ENCODE measurements around the gene DNER.
"Not testable (repeated sequence)": the region's sequence is repeated elsewhere in the genome, so short reads cannot be mapped to it uniquely, and the experiment has no call there.

The DNER gene

DNA sequence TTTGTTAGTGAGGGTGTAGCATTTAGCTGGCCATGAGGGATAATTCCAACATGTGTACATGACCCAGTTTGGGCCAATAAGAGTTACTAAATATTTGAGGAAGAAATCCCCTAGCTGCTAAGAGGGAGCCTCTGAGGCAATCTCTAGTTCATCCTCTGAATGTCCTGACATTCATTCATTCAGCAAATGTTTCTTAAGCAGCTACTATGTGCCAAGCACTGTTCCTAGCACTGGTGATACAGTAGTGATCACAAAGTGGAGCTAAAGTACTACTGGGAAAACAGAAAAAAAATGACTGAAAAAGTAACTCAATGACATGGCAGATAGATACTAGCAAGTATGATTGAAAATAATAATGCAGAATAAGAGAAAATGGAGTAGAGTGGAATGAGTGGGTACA, 363.5 kb downstream of the DNER start:
- no peak for DNase-seq (ENCODE audit: low spot score in 2 of 2)
- H3K4me3 Mint-ChIP-seq: no peak overlapping the region
- peaks cover 6% of the 10 kb centered on the region for H3K27me3 Mint-ChIP-seq
- H3K27ac Mint-ChIP-seq (ENCODE audit: low read depth): no peak overlapping the region
- ATAC-seq (replicated peaks; ENCODE audit: extremely low read depth, poor library complexity, severe bottlenecking): no peak
- H3K36me3 Mint-ChIP-seq (ENCODE audit: insufficient read depth): no peaks in the 10 kb centered on the region
- no peaks in the 10 kb centered on the region for H3K4me1 Mint-ChIP-seq
- no peaks in the 10 kb centered on the region for H3K9me3 Mint-ChIP-seq

DNA sequence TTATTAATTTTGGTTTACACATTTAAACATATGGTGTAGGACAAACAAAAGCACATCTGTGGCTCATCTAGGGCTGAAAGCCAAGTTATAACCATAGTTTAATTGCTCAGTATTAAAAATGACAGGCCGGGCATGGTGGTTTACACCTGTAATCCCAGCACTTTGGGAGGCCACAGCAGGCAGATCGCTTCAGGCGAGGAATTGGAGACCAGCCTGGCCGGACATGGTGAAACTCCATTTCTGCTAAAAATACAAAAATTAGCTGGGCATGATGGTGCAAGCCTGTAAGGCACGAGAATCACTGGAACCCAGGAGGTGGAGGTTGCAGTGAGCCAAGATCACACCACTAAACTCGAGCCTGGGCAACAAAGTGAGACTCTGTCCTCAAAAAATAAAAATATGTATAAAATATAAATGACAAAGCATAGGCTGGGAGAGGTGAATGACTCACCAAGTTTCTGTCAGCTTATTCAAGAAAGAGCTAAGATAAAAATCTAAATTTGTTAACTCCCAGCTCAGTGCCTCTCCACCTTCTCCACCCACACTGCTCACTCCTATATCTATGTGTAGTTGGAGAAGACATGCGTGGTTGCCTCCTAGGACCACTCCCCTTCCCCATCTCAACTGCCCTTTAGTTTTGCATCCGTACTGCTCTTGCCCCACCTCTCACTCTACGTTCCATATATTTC, 364.1 kb downstream of the DNER start:
- ATAC-seq (replicated peaks; ENCODE audit: extremely low read depth, poor library complexity, severe bottlenecking): no peak

GRCh38 chr2:229348128-229348527, 366.2 kb downstream of the DNER start:
- peaks cover 5% of the 10 kb centered on the region for H3K9me3 Mint-ChIP-seq
- no peak overlapping the region for H3K27ac Mint-ChIP-seq (ENCODE audit: low read depth)
- no peak for ATAC-seq (replicated peaks; ENCODE audit: extremely low read depth, poor library complexity, severe bottlenecking)
- H3K4me3 Mint-ChIP-seq: no peak overlapping the region
- DNase-seq (ENCODE audit: low spot score in 2 of 2): no peak
- peaks cover 6% of the 10 kb centered on the region for H3K27me3 Mint-ChIP-seq
- H3K36me3 Mint-ChIP-seq (ENCODE audit: insufficient read depth): no peaks in the 10 kb centered on the region
- no peaks in the 10 kb centered on the region for H3K4me1 Mint-ChIP-seq

More for the DNA sequence above, 364.1 kb downstream of the DNER start:
- no peaks in the 10 kb centered on the region for H3K36me3 Mint-ChIP-seq (ENCODE audit: insufficient read depth)
- peaks cover 2% of the 10 kb centered on the region for H3K9me3 Mint-ChIP-seq
- no peak overlapping the region for H3K4me3 Mint-ChIP-seq
- DNase-seq (ENCODE audit: low spot score in 2 of 2): no peak
- no peak overlapping the region for H3K27ac Mint-ChIP-seq (ENCODE audit: low read depth)
- no peaks in the 10 kb centered on the region for H3K4me1 Mint-ChIP-seq
- peaks cover 6% of the 10 kb centered on the region for H3K27me3 Mint-ChIP-seq

- ATAC-seq (replicated peaks; ENCODE audit: extremely low read depth, poor library complexity, severe bottlenecking) (no peak), DNase-seq (ENCODE audit: low spot score in 2 of 2) (no peak)
- peaks cover 5% of the 10 kb centered on the region for H3K9me3 Mint-ChIP-seq
- H3K27me3 Mint-ChIP-seq: peaks cover 6% of the 10 kb centered on the region
- H3K4me1 Mint-ChIP-seq: no peaks in the 10 kb centered on the region
- no peak overlapping the region for H3K4me3 Mint-ChIP-seq
- H3K27ac Mint-ChIP-seq (ENCODE audit: low read depth): no peak overlapping the region
- H3K36me3 Mint-ChIP-seq (ENCODE audit: insufficient read depth): no peaks in the 10 kb centered on the region
Measured at GRCh38 chr2:229346816-229347540, 367.4 kb downstream of the DNER start.

GRCh38 chr2:229344955-229345354, 369.4 kb downstream of the DNER start:
- ATAC-seq (replicated peaks; ENCODE audit: extremely low read depth, poor library complexity, severe bottlenecking) (no peak), DNase-seq (ENCODE audit: low spot score in 2 of 2) (no peak)
- peaks cover 5% of the 10 kb centered on the region for H3K9me3 Mint-ChIP-seq
- no peaks in the 10 kb centered on the region for H3K4me1 Mint-ChIP-seq
- H3K4me3 Mint-ChIP-seq: no peak overlapping the region
- H3K27me3 Mint-ChIP-seq: peaks cover 6% of the 10 kb centered on the region
- H3K27ac Mint-ChIP-seq (ENCODE audit: low read depth): no peak overlapping the region
- no peaks in the 10 kb centered on the region for H3K36me3 Mint-ChIP-seq (ENCODE audit: insufficient read depth)

DNA sequence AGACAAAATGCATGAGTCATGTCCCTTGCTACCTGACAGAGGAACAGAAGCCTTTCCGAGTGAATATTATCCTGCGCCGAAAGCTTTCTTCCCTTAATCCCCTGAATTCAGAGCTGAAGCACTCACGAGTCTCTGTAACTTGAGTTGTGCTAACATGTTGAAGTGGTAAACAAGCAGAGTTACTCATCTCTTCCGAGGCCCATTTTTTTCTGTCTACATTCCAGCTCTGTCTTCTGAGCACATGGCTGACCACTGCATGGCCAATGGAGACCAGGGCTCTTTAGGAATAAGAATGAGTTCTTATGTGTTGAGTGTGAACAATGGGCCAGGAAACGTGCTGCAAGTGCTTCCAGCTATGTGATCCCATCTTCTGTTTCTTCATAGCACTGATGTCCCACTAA, 370.2 kb downstream of the DNER start:
- Mint-ChIP-seq H3K27ac (ENCODE audit: low read depth) (no peak overlapping the region), H3K9me3 (peaks cover 5% of the 10 kb centered on the region), H3K4me3 (no peak overlapping the region), H3K36me3 (ENCODE audit: insufficient read depth) (no peaks in the 10 kb centered on the region), H3K27me3 (no peaks in the 10 kb centered on the region), H3K4me1 (no peaks in the 10 kb centered on the region)
- DNase-seq (ENCODE audit: low spot score in 2 of 2): no peak
- no peak for ATAC-seq (replicated peaks; ENCODE audit: extremely low read depth, poor library complexity, severe bottlenecking)

DNA sequence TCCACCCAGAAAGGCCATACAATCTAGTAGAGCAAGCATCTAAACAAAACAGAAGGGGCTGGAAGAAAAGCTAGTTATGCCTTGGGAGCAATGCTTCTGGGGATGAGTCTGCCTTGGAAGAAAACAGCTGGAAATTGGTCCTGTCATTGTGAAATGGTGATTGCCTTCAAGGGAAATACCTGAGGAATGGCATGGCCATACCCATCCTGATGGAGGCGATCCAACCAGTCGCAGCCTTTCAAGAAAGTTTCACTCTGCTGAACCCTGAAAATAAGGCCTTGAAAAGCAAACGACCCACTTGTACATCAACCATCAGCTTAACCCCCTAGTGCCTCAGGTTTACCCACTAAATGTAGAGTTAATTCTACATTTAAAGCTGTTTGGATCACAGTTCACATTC, 370.7 kb downstream of the DNER start:
- ATAC-seq (replicated peaks; ENCODE audit: extremely low read depth, poor library complexity, severe bottlenecking): no peak
- Mint-ChIP-seq H3K9me3 (peaks cover 5% of the 10 kb centered on the region), H3K4me1 (no peaks in the 10 kb centered on the region)

DNA sequence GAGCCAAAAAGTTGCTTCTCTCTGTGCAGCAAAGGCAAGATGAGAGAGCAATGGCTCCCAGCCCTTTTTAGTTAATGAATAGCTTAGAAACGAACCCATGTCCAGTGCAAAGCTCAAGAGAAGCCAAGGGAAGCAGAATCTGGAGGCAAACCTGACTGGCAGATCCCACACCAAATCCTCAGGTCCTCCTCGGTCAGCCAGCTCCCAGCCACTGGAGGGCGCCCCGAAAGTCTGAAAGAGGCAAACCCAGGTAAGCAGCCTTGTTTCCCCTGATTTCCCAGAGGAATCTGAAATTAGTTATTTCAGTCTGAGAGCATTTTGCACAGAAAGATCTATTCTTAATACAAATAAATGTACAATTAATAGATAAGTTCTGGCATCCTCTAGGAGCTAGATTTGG, 372.0 kb downstream of the DNER start:
- Mint-ChIP-seq H3K9me3 (peaks cover 5% of the 10 kb centered on the region), H3K4me1 (no peaks in the 10 kb centered on the region), H3K27ac (ENCODE audit: low read depth) (no peak overlapping the region), H3K36me3 (ENCODE audit: insufficient read depth) (no peaks in the 10 kb centered on the region), H3K4me3 (no peak overlapping the region), H3K27me3 (no peaks in the 10 kb centered on the region)
- no peak for DNase-seq (ENCODE audit: low spot score in 2 of 2)
- ATAC-seq (replicated peaks; ENCODE audit: extremely low read depth, poor library complexity, severe bottlenecking): no peak

More for the DNA sequence above, 370.7 kb downstream of the DNER start:
- no peak for DNase-seq (ENCODE audit: low spot score in 2 of 2)
- no peak overlapping the region for H3K27ac Mint-ChIP-seq (ENCODE audit: low read depth)
- no peak overlapping the region for H3K4me3 Mint-ChIP-seq
- no peaks in the 10 kb centered on the region for H3K27me3 Mint-ChIP-seq
- H3K36me3 Mint-ChIP-seq (ENCODE audit: insufficient read depth): no peaks in the 10 kb centered on the region

GRCh38 chr2:229340086-229340760, 374.1 kb downstream of the DNER start:
- no peak for ATAC-seq (replicated peaks; ENCODE audit: extremely low read depth, poor library complexity, severe bottlenecking)

DNA sequence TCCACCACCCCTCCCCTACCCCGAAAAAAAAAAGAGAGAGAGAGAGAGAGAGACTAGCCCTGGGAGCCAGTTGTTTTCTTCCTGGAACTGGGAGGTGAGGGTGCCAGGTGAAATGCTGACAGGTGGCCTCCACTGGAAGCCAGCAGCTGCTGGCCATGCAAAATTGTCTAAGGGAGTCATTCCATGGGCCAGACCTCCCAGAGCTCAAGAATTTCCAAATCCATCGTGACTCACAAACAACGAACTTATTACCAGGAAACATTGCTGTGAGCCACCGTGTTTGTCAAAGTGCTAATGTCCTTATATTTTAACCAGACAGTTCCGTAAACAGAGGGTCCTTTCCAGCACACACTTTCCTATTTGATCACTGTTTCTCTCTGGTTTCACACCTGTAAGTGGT, 374.7 kb downstream of the DNER start:
- DNase-seq (ENCODE audit: low spot score in 2 of 2): no peak
- Mint-ChIP-seq H3K27me3 (no peaks in the 10 kb centered on the region), H3K9me3 (no peaks in the 10 kb centered on the region), H3K27ac (ENCODE audit: low read depth) (no peak overlapping the region), H3K36me3 (ENCODE audit: insufficient read depth) (no peaks in the 10 kb centered on the region), H3K4me1 (no peaks in the 10 kb centered on the region), H3K4me3 (no peak overlapping the region)
- no peak for ATAC-seq (replicated peaks; ENCODE audit: extremely low read depth, poor library complexity, severe bottlenecking)

More at GRCh38 chr2:229340086-229340760, 374.1 kb downstream of the DNER start:
- no peak for DNase-seq (ENCODE audit: low spot score in 2 of 2)
- Mint-ChIP-seq H3K36me3 (ENCODE audit: insufficient read depth) (no peaks in the 10 kb centered on the region), H3K27ac (ENCODE audit: low read depth) (no peak overlapping the region), H3K4me1 (no peaks in the 10 kb centered on the region), H3K4me3 (no peak overlapping the region), H3K27me3 (no peaks in the 10 kb centered on the region), H3K9me3 (peaks cover 2% of the 10 kb centered on the region)

DNA sequence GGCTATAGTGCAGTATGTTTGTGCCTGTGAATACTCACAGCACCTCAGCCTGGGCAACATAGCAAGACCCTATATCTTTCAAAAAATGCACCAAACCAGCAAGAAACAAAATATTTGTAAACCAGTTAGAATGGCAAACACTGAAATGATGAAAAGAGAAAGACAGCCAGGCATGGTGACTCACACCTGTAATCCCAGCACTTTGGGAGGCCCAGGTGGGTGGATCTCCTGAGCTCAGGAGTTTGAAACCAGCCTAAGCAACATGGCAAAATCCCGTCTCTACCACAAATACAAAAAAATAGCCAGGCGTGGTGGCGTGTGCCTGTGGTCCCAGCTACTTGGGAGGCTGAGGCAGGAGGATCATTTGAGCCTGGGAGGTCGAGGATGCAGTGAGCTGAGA, 375.2 kb downstream of the DNER start:
- not testable (repeated sequence) for H3K36me3 Mint-ChIP-seq (ENCODE audit: insufficient read depth); H3K4me1 Mint-ChIP-seq; H3K9me3 Mint-ChIP-seq; H3K27ac Mint-ChIP-seq (ENCODE audit: low read depth); DNase-seq (ENCODE audit: low spot score in 2 of 2); ATAC-seq (replicated peaks; ENCODE audit: extremely low read depth, poor library complexity, severe bottlenecking); H3K4me3 Mint-ChIP-seq; H3K27me3 Mint-ChIP-seq

GRCh38 chr2:229335877-229336346, 378.4 kb downstream of the DNER start:
- no peak for DNase-seq (ENCODE audit: low spot score in 2 of 2)
- no peaks in the 10 kb centered on the region for H3K4me1 Mint-ChIP-seq
- H3K27ac Mint-ChIP-seq (ENCODE audit: low read depth): no peak overlapping the region

GRCh38 chr2:229335330-229335729, 379.0 kb downstream of the DNER start:
- no peaks in the 10 kb centered on the region for H3K36me3 Mint-ChIP-seq (ENCODE audit: insufficient read depth)
- H3K27me3 Mint-ChIP-seq: no peaks in the 10 kb centered on the region
- H3K4me1 Mint-ChIP-seq: no peaks in the 10 kb centered on the region
- ATAC-seq (replicated peaks; ENCODE audit: extremely low read depth, poor library complexity, severe bottlenecking) (no peak), DNase-seq (ENCODE audit: low spot score in 2 of 2) (no peak)
- no peak overlapping the region for H3K27ac Mint-ChIP-seq (ENCODE audit: low read depth)
- H3K9me3 Mint-ChIP-seq: no peaks in the 10 kb centered on the region
- H3K4me3 Mint-ChIP-seq: no peak overlapping the region

More at GRCh38 chr2:229335877-229336346, 378.4 kb downstream of the DNER start:
- Mint-ChIP-seq H3K27me3 (no peaks in the 10 kb centered on the region), H3K4me3 (no peak overlapping the region), H3K36me3 (ENCODE audit: insufficient read depth) (no peaks in the 10 kb centered on the region), H3K9me3 (no peaks in the 10 kb centered on the region)
- ATAC-seq (replicated peaks; ENCODE audit: extremely low read depth, poor library complexity, severe bottlenecking): no peak

All from central memory CD8-positive, alpha-beta T cell (primary cell).